Measurements from ENCODE around the gene IL23R.

The IL23R gene, protein sequence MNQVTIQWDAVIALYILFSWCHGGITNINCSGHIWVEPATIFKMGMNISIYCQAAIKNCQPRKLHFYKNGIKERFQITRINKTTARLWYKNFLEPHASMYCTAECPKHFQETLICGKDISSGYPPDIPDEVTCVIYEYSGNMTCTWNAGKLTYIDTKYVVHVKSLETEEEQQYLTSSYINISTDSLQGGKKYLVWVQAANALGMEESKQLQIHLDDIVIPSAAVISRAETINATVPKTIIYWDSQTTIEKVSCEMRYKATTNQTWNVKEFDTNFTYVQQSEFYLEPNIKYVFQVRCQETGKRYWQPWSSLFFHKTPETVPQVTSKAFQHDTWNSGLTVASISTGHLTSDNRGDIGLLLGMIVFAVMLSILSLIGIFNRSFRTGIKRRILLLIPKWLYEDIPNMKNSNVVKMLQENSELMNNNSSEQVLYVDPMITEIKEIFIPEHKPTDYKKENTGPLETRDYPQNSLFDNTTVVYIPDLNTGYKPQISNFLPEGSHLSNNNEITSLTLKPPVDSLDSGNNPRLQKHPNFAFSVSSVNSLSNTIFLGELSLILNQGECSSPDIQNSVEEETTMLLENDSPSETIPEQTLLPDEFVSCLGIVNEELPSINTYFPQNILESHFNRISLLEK

DNA sequence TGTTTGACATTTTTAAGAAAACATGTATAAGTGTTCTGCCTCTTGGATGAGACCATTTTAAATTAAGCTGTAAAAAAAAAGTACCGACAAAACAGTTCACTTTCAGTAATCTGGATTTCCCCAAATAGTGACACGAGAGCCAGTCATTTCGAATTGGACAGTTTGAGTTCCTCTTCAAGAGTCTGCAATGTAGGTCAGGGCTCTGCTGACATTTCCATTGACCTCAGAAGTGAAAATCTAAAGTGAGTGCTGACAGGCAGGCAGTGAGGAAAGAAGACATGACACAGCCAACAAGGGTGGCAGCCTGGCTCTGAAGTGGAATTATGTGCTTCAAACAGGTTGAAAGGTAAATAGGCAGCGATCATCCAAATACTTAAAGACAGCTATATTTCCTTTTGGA is at the start of gene IL23R:
Gene IL23R, plus strand, starts transcription at position 259 of the 400 bp plus-strand sequence. CDS start 1,667 bp downstream, outside the sequence.
- TF ChIP-seq, protein P1, sequence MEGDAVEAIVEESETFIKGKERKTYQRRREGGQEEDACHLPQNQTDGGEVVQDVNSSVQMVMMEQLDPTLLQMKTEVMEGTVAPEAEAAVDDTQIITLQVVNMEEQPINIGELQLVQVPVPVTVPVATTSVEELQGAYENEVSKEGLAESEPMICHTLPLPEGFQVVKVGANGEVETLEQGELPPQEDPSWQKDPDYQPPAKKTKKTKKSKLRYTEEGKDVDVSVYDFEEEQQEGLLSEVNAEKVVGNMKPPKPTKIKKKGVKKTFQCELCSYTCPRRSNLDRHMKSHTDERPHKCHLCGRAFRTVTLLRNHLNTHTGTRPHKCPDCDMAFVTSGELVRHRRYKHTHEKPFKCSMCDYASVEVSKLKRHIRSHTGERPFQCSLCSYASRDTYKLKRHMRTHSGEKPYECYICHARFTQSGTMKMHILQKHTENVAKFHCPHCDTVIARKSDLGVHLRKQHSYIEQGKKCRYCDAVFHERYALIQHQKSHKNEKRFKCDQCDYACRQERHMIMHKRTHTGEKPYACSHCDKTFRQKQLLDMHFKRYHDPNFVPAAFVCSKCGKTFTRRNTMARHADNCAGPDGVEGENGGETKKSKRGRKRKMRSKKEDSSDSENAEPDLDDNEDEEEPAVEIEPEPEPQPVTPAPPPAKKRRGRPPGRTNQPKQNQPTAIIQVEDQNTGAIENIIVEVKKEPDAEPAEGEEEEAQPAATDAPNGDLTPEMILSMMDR (conservative IDR thresholded peaks at IDR 0.05) = no peak
- no peak within 1 kb of the TSS for H3K27ac ChIP-seq

DNA sequence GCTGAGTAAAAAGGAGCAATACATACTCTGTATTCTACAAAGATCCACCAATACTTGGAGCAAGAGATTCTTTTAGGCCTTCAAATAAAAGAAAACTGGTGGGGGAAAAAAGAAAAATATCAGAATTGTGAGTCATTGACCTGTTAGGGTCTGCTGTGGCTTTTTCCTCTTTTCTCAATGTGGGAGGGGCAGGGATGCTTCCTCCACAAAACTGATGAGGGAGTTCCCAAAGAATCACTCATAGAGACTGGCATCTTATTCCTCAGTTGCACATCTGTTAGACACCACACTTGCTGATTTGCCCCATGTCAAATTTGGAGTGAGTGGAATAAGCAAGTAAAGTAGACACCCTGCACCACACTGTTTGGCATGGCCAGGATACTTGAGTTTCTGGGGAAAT is 48.1 kb upstream of the IL23R start:
- TF ChIP-seq, protein P1 (conservative IDR thresholded peaks at IDR 0.05) = no peak
- H3K27ac ChIP-seq = no peak overlapping the region

GRCh38 chr1:67118646-67119045 is 47.6 kb upstream of the IL23R start:
- H3K27ac ChIP-seq = no peak overlapping the region
- TF ChIP-seq, protein P1 (conservative IDR thresholded peaks at IDR 0.05) = no peak

DNA sequence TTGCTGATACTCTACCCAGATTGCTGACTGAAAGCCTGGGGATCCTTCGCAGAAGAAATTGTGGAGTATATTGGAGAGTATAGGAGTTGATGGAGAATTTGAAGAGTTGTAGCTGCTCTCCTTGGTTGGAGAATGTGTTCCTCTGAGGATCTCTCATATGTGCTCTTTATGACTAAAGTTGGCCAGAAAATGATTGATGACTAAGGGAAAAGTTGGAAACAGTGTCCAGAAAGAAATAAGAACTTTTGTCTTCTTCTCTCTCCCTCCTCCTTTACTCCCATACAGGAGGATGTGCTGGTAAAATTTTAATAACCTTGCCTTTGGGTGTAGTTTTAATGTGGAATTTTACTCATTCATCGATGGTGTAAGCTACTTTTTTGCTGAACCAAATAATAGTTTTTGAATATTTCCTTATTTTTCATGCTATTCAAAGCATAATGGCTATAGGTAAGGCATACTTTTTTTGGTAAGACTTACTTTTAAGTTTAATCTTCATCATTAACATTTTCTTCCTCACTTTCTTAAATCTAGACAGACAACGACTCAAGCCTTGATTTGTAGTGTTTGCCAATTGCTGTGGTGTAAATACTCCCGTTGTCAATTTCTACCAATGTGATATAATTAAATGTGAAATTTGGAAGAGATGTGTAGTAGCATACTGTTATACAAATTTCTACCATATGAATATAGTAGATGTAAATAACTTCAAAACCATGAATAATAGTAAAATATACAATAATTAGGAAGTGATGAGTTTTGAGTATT is 45.2 kb upstream of the IL23R start:
- TF ChIP-seq, protein P1 (conservative IDR thresholded peaks at IDR 0.05) = no peak
- no peak overlapping the region for H3K27ac ChIP-seq

- TF ChIP-seq, protein P1 (conservative IDR thresholded peaks at IDR 0.05) = no peak
- no peak overlapping the region for H3K27ac ChIP-seq
Measured at GRCh38 chr1:67124455-67124854, 41.8 kb upstream of the IL23R start.

- H3K27ac ChIP-seq = no peak overlapping the region
- TF ChIP-seq, protein P1 (conservative IDR thresholded peaks at IDR 0.05) = no peak
Measured at GRCh38 chr1:67126111-67126746, 40.0 kb upstream of the IL23R start.
